GM19023 (cell line): Measurements from ENCODE around the gene ATP11A.

Experiments
- ATAC-seq: cut with Tn5 transposase; IDR thresholded peaks from one replicate; pipeline ENCODE4 v1.9.1; 2021; ENCODE audit warnings: mild to moderate bottlenecking, moderate library complexity; ENCODE audit not compliant: unreplicated experiment

Gene ATP11A

GRCh38 chr13:112771877-112772538, 82.2 kb downstream of the ATP11A start:
- ATAC-seq, result no peak

DNA sequence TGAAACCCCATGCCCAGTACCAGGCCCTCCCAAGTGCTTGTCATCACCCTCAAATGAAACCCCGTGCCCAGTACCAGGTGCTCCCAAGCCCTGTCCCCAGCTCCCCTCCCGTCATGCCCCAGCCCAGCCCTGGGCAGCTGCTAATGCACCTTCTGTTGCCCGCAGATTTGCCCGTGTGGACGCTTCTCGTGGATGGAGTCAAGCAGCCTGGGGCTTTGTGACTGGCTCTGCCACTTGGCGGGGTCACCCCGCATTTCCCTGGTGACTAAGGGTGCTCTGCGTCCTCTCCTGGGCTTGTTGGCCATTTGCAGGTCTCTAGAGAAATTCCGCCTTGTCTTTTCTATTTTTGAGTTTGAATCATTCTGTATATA, 82.7 kb downstream of the ATP11A start:
- ATAC-seq, result no peak

GRCh38 chr13:112772929-112773328, 83.1 kb downstream of the ATP11A start:
- no peak for ATAC-seq

DNA sequence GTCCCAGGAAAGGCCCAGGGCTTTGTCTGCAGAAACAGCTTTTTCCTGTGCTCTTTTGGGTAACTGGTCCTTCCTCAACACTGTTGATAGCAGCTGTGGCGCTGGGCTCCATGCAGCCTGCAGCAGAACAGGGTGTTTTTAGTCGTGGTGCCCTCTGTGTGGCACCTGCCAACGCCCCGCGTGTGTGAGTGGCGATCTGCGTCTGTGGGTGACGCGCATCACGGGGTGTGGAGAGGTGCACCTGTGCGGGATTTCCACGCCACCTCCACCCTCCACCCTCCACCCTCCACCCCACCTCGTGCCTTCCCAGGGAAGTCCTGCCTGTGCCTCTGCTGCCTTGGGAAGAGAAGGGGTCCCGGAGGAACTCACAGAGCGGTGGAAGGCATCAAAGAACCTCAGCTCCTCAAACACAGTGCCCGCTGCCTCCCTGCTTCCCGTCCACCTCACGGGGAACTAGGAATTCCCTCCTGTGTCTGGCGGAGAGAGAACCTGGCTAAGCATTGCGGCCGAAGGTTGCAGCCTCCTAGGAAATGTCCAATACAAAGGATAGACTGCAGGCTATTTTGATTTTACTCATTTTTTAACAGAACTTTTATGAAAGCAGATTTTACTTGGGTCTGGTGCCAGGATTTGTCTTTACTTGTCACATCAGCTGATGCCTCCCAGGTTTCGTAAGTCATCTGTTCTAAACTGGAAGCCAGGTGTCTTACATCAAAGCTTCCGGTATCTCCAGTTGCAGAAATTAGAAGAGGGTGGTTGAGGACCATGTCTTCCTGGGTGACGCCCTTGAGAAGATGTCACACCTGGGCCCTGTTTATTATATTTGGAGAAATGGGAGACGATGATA, 84.0 kb downstream of the ATP11A start:
- no peak for ATAC-seq

GRCh38 chr13:112774448-112774792, 84.6 kb downstream of the ATP11A start:
- ATAC-seq, result no peak

DNA sequence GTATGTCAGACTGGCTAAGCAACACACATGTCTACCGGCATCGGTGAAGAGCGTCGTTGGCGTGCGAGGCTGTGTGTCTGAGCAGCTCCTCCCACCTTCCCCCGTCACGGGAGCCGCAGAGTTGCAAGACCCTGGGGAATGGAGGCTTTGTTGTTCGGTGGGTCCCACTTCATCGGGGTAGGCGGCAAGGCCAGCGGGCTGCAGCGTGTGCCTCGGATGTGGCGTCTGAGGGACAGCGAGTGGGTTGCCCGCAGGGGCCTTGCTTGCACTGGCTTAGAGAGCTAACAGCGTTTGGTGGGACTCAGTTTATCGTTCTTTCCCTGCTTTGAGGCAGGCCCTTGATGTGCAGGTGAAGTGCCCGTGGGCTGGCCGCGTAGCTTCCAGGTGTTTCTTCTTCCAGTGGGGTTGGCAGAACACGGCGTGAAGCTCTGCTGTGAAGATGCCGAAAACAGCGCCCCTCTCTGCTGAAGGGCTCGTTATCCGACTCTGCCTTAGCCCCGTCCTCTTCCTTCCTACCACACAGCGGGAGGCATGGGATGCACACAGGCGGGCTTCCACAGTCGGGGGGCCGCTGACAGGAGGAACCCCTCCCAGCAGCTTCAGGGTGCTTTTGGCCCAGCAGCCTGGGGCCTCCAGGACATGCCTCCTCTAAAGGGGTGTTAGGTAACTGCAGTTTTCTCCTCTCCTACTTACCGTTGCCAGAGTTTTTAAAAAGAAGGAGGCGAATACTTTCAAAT, 85.2 kb downstream of the ATP11A start:
- no peak for ATAC-seq

GRCh38 chr13:112775791-112776279, 86.0 kb downstream of the ATP11A start:
- ATAC-seq, result no peak

GRCh38 chr13:112776354-112776753, 86.5 kb downstream of the ATP11A start:
- ATAC-seq, result no peak

DNA sequence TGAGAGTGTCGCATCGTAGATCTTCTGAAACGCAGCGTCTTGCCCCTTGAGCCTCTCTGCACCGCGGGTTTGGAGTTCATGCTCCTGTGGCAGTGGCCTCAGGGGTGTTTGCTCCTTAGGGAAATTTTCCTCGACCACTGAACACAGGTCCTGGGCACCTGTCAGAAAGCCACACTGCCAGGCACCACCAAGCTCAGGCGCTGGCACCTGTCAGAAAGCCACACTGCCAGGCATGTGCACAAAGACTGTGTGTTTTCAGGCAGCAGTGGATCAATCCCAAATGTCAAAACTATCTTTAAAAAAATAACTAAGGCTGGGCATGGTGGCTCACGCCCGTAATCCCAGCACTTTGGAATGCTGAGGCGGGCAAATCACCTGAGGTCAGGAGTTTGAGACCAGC, 87.1 kb downstream of the ATP11A start:
- ATAC-seq, result no peak

DNA sequence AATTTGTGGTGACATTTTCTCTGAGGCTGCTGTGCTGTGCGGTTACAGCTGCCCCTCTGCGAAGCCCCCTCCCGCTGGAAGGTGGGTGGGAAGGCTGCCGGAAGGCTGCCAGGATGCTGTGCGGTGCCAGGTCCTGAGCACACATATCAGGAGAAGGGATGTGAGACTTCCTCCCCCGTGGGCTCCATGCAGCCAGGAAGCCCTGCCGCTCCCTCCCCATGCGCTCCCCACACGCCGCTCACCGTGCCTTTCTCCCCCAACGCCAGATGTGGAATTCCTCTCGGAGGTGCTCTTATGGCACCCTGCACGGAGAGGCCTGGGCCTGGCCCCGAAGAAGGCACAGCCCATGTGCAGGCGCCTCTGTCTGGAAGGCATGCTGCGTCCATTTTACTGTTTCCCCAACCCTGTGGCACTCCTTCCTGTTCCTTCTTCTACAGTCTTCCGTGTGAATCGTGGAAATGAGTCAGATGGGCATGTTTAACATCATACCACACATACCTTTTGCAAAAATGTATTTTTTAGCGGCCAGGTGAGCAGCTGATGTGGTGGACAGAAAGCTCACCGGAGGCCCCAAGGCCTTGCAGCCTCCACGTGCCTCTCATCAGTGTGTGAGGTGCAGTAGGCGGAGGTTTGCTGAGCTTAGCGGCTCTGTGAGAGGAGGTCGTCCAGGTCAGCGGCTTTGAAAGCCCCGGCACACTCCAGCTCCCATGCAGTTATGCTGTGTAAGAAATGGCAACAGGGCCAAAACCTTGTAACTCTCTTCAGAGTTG, 88.0 kb downstream of the ATP11A start:
- ATAC-seq, result no peak

DNA sequence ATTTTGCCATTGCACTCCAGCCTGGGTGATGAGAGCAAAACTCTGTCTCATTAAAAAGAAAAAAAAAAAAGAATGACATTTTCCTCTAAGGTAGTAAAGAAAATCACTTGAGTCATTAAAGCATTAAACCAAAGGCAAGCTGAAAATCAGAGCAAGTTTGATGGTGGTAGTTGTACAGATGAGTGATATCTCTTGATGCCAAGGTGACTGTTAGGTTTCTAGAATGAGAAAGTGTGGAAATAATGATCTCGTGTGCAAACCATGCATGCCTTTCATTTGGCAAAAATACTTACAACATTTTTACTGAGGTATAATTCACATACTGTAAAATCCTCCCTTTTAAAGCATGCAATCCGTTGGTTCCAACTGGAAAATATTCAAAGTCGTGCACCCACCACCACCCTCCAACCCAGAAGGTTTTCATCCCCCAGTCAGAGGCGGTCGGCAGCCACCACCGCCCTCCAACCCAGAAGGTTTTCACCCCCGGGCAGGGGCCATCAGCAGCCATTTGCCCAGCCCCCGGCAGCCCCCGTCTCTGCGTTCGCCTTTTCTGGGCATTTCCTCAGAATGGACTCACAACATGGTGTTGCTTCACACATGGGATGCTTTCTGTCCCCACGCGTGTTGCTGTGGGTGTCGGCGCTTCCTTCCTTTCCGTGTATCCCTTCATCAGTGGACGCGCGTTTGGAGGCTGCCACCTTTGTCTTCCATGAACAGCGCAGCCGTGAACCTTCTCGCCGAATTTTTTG, 90.2 kb downstream of the ATP11A start:
- no peak for ATAC-seq

DNA sequence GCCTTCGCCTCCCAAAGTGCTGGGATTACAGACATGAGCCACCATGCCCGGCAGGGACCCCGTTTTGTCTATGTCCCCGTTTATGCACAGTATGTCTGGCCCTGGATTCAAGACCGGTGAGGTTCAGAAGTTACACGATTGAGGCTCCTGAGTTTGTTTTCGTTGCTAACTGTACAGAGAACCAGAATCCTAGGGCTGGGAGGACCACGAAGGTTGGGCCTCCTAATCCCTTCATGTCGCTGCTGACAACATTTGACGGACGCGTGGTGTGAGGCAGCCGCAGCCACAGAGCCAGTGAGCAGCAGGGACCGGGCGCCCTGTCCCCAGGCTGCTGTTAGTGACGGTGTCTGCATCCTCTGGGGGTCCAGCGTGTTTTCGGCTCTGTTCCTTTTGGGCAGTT, 91.4 kb downstream of the ATP11A start:
- no peak for ATAC-seq

DNA sequence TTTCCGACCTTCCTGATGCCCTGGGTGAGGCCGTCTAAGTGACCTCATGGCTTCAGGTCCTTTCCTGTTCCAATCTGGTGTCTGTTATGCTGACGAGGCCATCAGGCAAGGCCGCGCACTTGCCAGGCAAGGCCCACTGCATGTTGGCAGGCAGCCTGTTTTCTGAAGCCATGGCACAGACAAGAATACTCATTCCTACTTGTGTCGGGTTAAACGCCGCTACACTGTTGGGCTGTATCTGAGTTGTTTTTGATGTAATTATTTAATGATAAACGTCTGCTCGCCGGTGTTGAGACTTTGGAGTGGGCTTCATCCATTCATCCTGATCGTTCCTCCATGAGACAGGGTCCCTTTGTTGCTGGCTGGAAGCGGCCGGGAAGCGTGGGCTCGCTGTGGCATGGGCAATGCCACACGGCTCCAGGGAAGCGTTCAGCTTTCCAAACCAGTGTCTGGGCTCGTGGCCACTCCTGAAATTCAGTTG, 92.1 kb downstream of the ATP11A start:
- ATAC-seq, result no peak

DNA sequence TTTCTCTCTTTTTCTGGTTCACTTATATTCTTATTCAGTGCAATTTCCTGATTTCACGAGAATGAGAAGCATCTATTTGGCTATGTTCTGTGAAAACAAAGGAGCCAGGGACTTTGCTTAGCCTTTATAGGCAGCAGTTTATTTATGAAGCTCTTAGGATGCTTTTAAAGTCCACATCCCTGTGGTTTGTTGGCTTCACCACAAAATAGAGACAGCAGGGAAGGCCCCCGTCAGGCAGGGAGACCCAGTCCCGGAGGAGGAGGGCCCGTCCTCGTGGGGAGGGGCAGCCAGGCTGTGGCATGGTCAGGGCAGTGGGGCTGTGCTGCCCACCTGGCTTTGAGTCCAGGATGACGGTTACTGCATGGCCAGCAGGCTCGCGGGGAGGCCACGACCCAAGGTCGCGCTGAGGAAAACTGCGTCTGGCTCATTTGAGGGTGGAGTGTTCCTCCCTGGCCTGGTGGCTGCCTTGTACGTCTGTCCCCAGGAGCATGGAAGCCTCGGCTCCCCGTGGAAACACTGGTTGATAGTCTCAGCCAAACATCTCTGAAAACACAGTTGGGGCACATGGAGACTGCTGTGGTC, 92.7 kb downstream of the ATP11A start:
- ATAC-seq, result no peak

DNA sequence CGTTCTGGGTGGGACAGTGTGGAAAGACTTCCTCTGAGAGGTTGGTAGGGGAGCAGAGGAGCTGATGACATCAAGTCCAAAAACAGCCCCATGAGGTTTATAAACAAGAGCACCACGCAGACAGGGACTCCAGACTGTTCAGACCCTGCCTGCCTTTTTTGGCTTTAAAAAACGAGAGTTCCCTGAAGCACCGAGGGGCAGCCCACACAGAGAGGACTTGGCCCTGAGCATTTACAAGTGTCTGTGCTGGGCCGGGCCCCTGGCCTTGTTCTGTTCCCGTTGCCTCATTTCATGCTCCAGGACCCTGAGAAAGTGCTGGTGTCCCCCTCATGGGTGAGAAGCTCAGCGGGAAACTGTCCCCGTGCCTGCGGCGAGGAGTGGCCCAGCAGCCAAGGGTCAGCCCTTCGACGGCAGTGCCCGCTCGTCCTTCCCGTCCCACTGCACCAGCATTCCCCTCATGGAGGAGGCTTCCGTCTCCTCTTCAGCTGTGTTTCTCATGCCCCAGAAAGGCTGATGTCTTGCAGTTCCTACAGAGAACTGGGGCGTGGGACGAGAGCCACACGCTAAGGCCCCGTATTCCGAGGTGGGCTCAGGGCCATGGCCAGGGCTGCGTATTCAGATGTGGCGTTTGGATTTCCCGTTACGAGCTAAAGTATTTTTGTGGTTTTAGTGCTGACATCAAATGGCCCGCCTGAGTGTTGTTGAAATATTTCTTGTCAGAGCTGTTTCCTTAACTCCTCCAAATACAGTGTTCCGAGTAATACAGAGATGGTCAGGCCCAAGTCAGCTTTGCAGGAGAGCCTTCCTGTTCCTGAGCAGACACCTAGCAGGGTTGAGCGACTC, 93.5 kb downstream of the ATP11A start:
- no peak for ATAC-seq

- no peak for ATAC-seq
Measured at GRCh38 chr13:112783978-112784371, 94.1 kb downstream of the ATP11A start.

- no peak for ATAC-seq
Measured at GRCh38 chr13:112784811-112785482, 95.1 kb downstream of the ATP11A start.

DNA sequence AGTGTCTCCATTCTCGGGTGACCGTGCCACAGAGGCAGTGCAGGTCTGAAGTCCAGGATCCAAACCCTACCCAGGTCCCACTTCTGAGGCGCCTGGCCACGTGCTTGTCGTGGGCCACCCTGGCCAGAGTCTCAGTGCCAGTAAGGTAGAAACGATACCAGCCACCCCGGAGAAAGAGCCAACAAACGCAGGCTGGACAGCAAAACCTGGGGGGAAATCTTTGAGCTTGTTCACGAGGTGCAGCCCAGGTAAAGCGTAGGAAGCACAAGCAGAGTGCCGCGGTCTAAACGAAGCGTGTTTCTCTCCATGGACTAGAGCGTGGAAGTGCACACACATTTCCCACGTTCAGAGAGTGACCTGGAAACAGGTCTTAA, 95.6 kb downstream of the ATP11A start:
- ATAC-seq, result no peak
